B cell (primary cell): ENCODE results near the gene NUDT15. TPM values are rescaled to one million over a fixed set of nuclear protein-coding genes. Genes with fewer than 3 reads are reported as not detected.

Experiments
- ATAC-seq: fragments of 200-7000 bp; cut with Tn5 transposase; one replicate; pipeline ENCODE4 v1.10.0; 2021; ENCODE audit warnings: low read depth, mild to moderate bottlenecking, moderate number of reproducible peaks, moderate library complexity
- CTCF ChIA-PET: fragments of 350-600 bp; sonication (Branson Sonifier 250); formaldehyde crosslinking; loops from one replicate; lab custom pipeline; 2021; ENCODE audit warnings: antibody characterized with exemption, inconsistent platforms; lab: Charles Lee
- POLR2A ChIA-PET: fragments of 350-600 bp; sonication (Branson Sonifier 250); formaldehyde crosslinking; loops from one replicate; lab custom pipeline; 2021; ENCODE audit warnings: antibody characterized with exemption; lab: Charles Lee
- DNase-seq: peaks from one replicate; pipeline ENCODE4 v3.0.0; 2013
- H2AFZ ChIP-seq: 2 replicates; pipeline ENCODE4 v1.6.1; 2012; ENCODE audit warnings: mild to moderate bottlenecking, low read depth, low read length; ENCODE audit not compliant: insufficient read depth, poor library complexity, severe bottlenecking
- H3K27ac ChIP-seq, 2 donors: 1 replicate in 1 of 2; 2 replicates in 1 of 2; pipeline ENCODE4 v1.5.1; 2012 to 2013; ENCODE audit warnings: low read length in 2 of 2, mild to moderate bottlenecking in 2 of 2, moderate library complexity in 1 of 2
- H3K27me3 ChIP-seq, 4 experiments: fragments of 200-600 bp in 1 of 4; sonication (generic) in 1 of 4; replicated peaks in 1 of 4; 1 replicate in 2 of 4; 2 replicates in 2 of 4; pipeline versions ENCODE4 v1.6.1 to v1.7.0; 2013 to 2016; ENCODE audit warnings: low read length in 3 of 4, mild to moderate bottlenecking in 2 of 4, mixed read lengths in 1 of 4, moderate library complexity in 1 of 4; ENCODE audit not compliant: insufficient read depth in 4 of 4, control insufficient read depth in 3 of 4; ENCODE audit errors: control extremely low read depth in 1 of 4
- H3K36me3 ChIP-seq, 2 experiments: replicated peaks in 1 of 2; 1 replicate in 1 of 2; 2 replicates in 1 of 2; pipeline versions ENCODE4 v1.6.1 to v1.7.1; 2013; ENCODE audit warnings: low read length in 1 of 2; ENCODE audit not compliant: insufficient read depth in 2 of 2, control insufficient read depth in 1 of 2; ENCODE audit errors: control extremely low read depth in 1 of 2, extremely low read depth in 1 of 2
- H3K4me1 ChIP-seq, 2 donors: fragments of 200-600 bp in 1 of 2; sonication (generic) in 1 of 2; 1 replicate in 1 of 2; 2 replicates in 1 of 2; pipeline versions ENCODE4 v1.5.1 to v1.6.1; 2013 to 2017; ENCODE audit warnings: low read length in 2 of 2; ENCODE audit not compliant: control insufficient read depth in 2 of 2, insufficient read depth in 2 of 2
- H3K4me2 ChIP-seq: replicated peaks from 2 replicates; pipeline ENCODE3; 2012; ENCODE audit warnings: mild to moderate bottlenecking, low read depth, low read length; ENCODE audit not compliant: poor library complexity, severe bottlenecking
- H3K4me3 ChIP-seq, 5 experiments: fragments of 200-600 bp in 1 of 5; sonication (generic) in 1 of 5; 1 replicate in 3 of 5; 2 replicates in 2 of 5; pipeline versions ENCODE4 v1.5.1 to v1.7.0; 2011 to 2016; ENCODE audit warnings: low read length in 4 of 5, mild to moderate bottlenecking in 4 of 5, low read depth in 2 of 5, control low read depth in 1 of 5, moderate library complexity in 1 of 5; ENCODE audit not compliant: insufficient read depth in 1 of 5; ENCODE audit errors: control extremely low read depth in 1 of 5, extremely low read depth in 1 of 5
- H3K79me2 ChIP-seq: fragments of 200-600 bp; sonication (generic); one replicate; pipeline ENCODE4 v1.6.0; 2016; ENCODE audit warnings: low read length; ENCODE audit not compliant: control insufficient read depth, insufficient read depth
- H3K9ac ChIP-seq: fragments of 200-600 bp; sonication (generic); 2 replicates; pipeline ENCODE4 v1.6.1; 2017; ENCODE audit warnings: mild to moderate bottlenecking, low read length, moderate library complexity
- H3K9me3 ChIP-seq, 3 donors: one replicate each; pipeline versions ENCODE4 v1.6.1 to v1.7.1; 2013; ENCODE audit warnings: low read length in 2 of 3; ENCODE audit not compliant: control insufficient read depth in 2 of 3, insufficient read depth in 1 of 3; ENCODE audit errors: control extremely low read depth in 1 of 3
- H4K20me1 ChIP-seq: 2 replicates; pipeline ENCODE4 v1.6.0; 2012; ENCODE audit warnings: mild to moderate bottlenecking, low read length; ENCODE audit not compliant: insufficient read depth, control insufficient read depth, poor library complexity, severe bottlenecking
- H3K27ac Mint-ChIP-seq: one replicate; pipeline ENCODE4 v1.8.0; 2021; ENCODE audit warnings: mixed read lengths
- H3K27me3 Mint-ChIP-seq: one replicate; pipeline ENCODE4 v1.8.0; 2021; ENCODE audit warnings: mixed read lengths
- H3K4me1 Mint-ChIP-seq: one replicate; pipeline ENCODE4 v1.8.0; 2021; ENCODE audit warnings: mixed read lengths
- H3K4me3 Mint-ChIP-seq: one replicate; pipeline ENCODE4 v1.8.0; 2021; ENCODE audit warnings: mixed read lengths
- H3K9me3 Mint-ChIP-seq: one replicate; pipeline ENCODE4 v1.8.0; 2022; ENCODE audit warnings: mixed read lengths; ENCODE audit not compliant: insufficient read depth
- CTCF ChIP-seq: fragments of 200-600 bp; IDR thresholded peaks from one replicate; pipeline ENCODE4 v1.8.0; 2022; ENCODE audit warnings: antibody characterized with exemption, mild to moderate bottlenecking
- EZH2 ChIP-seq: IDR thresholded peaks from 2 replicates; pipeline ENCODE4 v1.6.1; 2012; ENCODE audit warnings: borderline replicate concordance, low read depth, mild to moderate bottlenecking, moderate library complexity, low read length; ENCODE audit not compliant: insufficient read depth, poor library complexity, severe bottlenecking
- WGBS: methylation state at CpG from one replicate; pipeline ENCODE4 v1.1.5; 2013; ENCODE audit warnings: missing lambda C conversion rate; ENCODE audit not compliant: insufficient coverage; 5-methylcytosine and 5-hydroxymethylcytosine counted together
- intact Hi-C: fragments of 100-400 bp; cut with micrococcal nuclease; formaldehyde crosslinking; loops from one replicate; pipeline ENCODE4 v1.10.0; 2022
- polyA plus RNA-seq: library from polyadenylated mRNA; depleted of rRNA; stranded (reverse); fragments of >200 nt; gene quantifications from 2 replicates; pipeline ENCODE4 v1.2.3, GENCODE V29; 2012
- total RNA-seq, 2 donors: library from RNA; stranded (reverse); fragments of 120-200 nt in 1 of 2; gene quantifications; 1 replicate in 1 of 2; 2 replicates in 1 of 2; pipeline versions ENCODE4 v1.2.3 to v1.2.4, GENCODE V29; 2013 to 2022

NUDT15 gene
- total and polyA plus RNA-seq, 2 donors (not counting 1 experiment from before 2014, with no cell fraction given) = 4.2 to 6.0 TPM

DNA sequence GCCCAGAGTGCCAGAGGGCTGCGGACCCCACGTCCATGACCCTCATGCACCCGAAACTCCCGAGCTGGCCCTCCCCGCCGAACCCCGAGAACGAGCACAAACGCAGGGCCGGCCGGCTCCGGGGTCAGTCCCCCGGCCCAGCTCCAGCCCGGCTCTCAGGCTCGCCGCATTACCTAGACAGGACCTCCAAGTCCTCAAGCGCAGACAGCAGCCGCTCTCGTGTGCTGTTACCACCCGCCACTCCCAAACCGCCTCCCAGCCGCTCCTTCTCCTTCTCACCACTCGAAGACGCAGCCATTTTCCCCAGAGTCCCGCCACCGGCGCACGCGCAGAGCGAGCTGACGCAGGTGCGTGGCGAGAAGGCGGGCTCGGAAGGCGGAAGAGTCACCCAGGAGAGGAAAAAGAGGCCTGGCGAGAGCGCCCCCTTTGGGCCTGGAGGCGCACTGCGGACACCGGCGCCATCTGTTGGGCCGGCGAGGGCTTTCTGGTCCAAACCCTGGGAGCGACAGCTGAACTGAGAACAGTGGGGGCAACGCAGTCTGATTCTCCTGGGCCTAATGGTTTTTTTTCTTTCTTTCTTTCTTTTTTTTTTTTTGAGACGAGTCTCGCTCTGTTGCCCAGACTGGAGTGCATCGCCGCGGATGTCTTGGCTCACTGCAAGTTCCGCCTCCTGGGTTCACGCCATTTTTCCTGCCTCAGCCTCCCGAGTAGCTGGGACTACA is 57.4 kb downstream of the NUDT15 start, which contains the start of gene MED4:
Gene MED4 (minus strand): TSS at position 324 of the 722 bp plus-strand sequence. CDS start 26 bp downstream, at position 298.
- Histone ChIP-seq H3K4me3 (peak within 1 kb of the TSS; percentile 86 to 99 (median 92)), H3K79me2 (peaks cover 59% of the 10 kb centered on the region), H3K9ac (peak within 1 kb of the TSS; percentile 95), H3K27ac (peak within 1 kb of the TSS; percentile 83 to 89), H3K27me3 (no peaks in the 10 kb centered on the region), H3K4me1 (peaks cover 16 to 17% of the 10 kb centered on the region in 2 donors), H3K4me2 (peak within 1 kb of the TSS; percentile 89), H2AFZ (peak within 1 kb of the TSS; percentile 82), H3K9me3 (peaks cover 0 to 5% (median 0%) of the 10 kb centered on the region in 3 donors), H3K36me3 (peaks cover 0 to 2% of the 10 kb centered on the region in 2 experiments), H4K20me1 (peaks cover 35% of the 10 kb centered on the region)
- Mint-ChIP-seq H3K27ac (peak within 1 kb of the TSS; percentile 95), H3K4me3 (peak within 1 kb of the TSS; percentile 94), H3K4me1 (peaks cover 35% of the 10 kb centered on the region), H3K27me3 (peaks cover 10% of the 10 kb centered on the region), H3K9me3 (peaks cover 3% of the 10 kb centered on the region)
- 8% methylated on average over 53 of the region's 54 CpGs for WGBS
- DNase-seq (peak; percentile 97), ATAC-seq (peak; percentile 99)
- TF ChIP-seq CTCF = peak; percentile 99
- TF ChIP-seq EZH2 = no peak
- CTCF ChIA-PET = interaction anchor here (0.7 to 4.4 kb wide), 22 partner anchors 9 to 673 kb away, joined by 3 to 27 read pairs (median 4); partner anchors contain the start of genes ITM2B and NUDT15
- intact Hi-C loops = loop anchor here (1.0 to 10.0 kb wide), 6 partner anchors 17 to 1300 kb away; partner anchors contain the start of genes ESD and FNDC3A
- POLR2A ChIA-PET = interaction anchor here (0.6 to 1.7 kb wide), 5 partner anchors 16 to 1698 kb away, joined by 3 to 6 read pairs (median 4); partner anchors contain the start of genes KPNA3 and NUDT15

DNA sequence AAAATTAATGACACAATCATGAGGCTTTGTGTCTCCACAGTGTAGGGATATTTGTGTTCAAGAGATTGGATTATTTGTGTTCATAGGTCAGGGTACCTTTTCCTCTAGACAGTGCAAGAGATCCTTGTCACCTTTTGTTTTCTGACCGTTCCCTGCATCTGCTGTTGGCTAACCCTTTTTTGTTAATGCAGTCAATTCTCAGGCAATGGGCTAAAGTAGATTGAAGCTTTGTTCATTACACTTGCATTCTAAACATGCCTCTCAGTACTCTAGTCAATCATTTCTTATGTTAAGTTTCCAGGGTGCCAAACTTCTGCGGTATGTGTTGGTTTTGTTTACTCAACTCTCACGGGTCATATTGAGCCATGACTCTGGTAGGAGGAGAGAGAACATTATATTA is 59.1 kb downstream of the NUDT15 start:
- WGBS = no CpG with 5 or more reads among the region's 3 CpGs
- peaks cover 3% of the 10 kb centered on the region for H3K9me3 Mint-ChIP-seq
- intact Hi-C loops = loop anchor here (5.0 to 10.0 kb wide), 2 partner anchors 881 to 1302 kb away; partner anchors contain the start of genes ESD and FNDC3A
- ATAC-seq (no peak), DNase-seq (no peak)
- peaks cover 10% of the 10 kb centered on the region for H3K27me3 Mint-ChIP-seq
- H3K9ac ChIP-seq = no peak overlapping the region
- no peak overlapping the region for H3K4me2 ChIP-seq
- CTCF ChIA-PET = no interaction called here
- H3K27ac Mint-ChIP-seq = no peak overlapping the region
- no peak overlapping the region for H2AFZ ChIP-seq
- no peak overlapping the region for H3K27ac ChIP-seq
- H3K9me3 ChIP-seq = peaks cover 0 to 5% (median 0%) of the 10 kb centered on the region in 3 donors
- TF ChIP-seq CTCF = no peak
- no peak for TF ChIP-seq EZH2
- peaks cover 43% of the 10 kb centered on the region for H3K79me2 ChIP-seq
- no peak overlapping the region for H3K4me3 Mint-ChIP-seq
- H3K4me1 ChIP-seq = peaks cover 16 to 17% of the 10 kb centered on the region in 2 donors
- POLR2A ChIA-PET = no interaction called here
- H3K4me1 Mint-ChIP-seq = peaks cover 27% of the 10 kb centered on the region
- peaks cover 21% of the 10 kb centered on the region for H4K20me1 ChIP-seq
- H3K27me3 ChIP-seq = no peaks in the 10 kb centered on the region
- no peak overlapping the region for H3K4me3 ChIP-seq
- no peaks in the 10 kb centered on the region for H3K36me3 ChIP-seq
